Hematopoietic multipotent progenitor cell treated with erythropoietin and hydrocortisone succinate and interleukin-3 and kit ligand, for 15 days (in vitro differentiated cells): ENCODE measurements around the gene RASD2.

ENCODE experiments used
- DNase-seq: peaks from one replicate; pipeline ENCODE4 v3.0.0-alpha.2; 2015; ENCODE audit warnings: low spot score

Gene RASD2

GRCh38 chr22:35560824-35561223, 20.2 kb downstream of the RASD2 start:
- no peak for DNase-seq

GRCh38 chr22:35561796-35562526, 21.3 kb downstream of the RASD2 start:
- no peak for DNase-seq

- DNase-seq = no peak
These were observed 22.6 kb downstream of the RASD2 start for GRCh38 chr22:35563211-35563610.

GRCh38 chr22:35564975-35565867, 24.6 kb downstream of the RASD2 start:
- no peak for DNase-seq

- no peak for DNase-seq
These were observed 26.9 kb downstream of the RASD2 start for GRCh38 chr22:35567351-35568141.

GRCh38 chr22:35568751-35569739, 28.4 kb downstream of the RASD2 start:
- no peak for DNase-seq

GRCh38 chr22:35569916-35570315, 29.3 kb downstream of the RASD2 start:
- no peak for DNase-seq

- no peak for DNase-seq
These were observed 30.1 kb downstream of the RASD2 start for GRCh38 chr22:35570686-35571194.

- DNase-seq = no peak
These were observed 31.9 kb downstream of the RASD2 start for GRCh38 chr22:35572556-35572955.

- DNase-seq = no peak
These were observed 34.6 kb downstream of the RASD2 start for GRCh38 chr22:35575116-35575748.

- no peak for DNase-seq
These were observed 36.0 kb downstream of the RASD2 start for GRCh38 chr22:35576671-35577070.

GRCh38 chr22:35577799-35578659, 37.4 kb downstream of the RASD2 start:
- no peak for DNase-seq

GRCh38 chr22:35578836-35579575, 38.4 kb downstream of the RASD2 start:
- no peak for DNase-seq

- DNase-seq = no peak
These were observed 39.9 kb downstream of the RASD2 start for GRCh38 chr22:35580351-35581022.

GRCh38 chr22:35581023-35581413, 40.4 kb downstream of the RASD2 start:
- DNase-seq = no peak

GRCh38 chr22:35582218-35582860, 41.7 kb downstream of the RASD2 start:
- DNase-seq = no peak

GRCh38 chr22:35582861-35583670, 42.4 kb downstream of the RASD2 start:
- DNase-seq = peak; percentile 63
